Measurements from ENCODE around the gene CH25H.

- TF ChIP-seq POLR2A (IDR thresholded peaks at IDR 0.05) = no peak
- no peak for TF ChIP-seq CTCF (IDR thresholded peaks at IDR 0.05)
- TF ChIP-seq POLR2AphosphoS5 (IDR thresholded peaks at IDR 0.05) = no peak
- TF ChIP-seq EP300 (IDR thresholded peaks at IDR 0.05) = no peak
These were observed 35.1 kb downstream of the CH25H start for GRCh38 chr10:89171996-89172395.
